GM21526 (cell line): ENCODE data around the gene GALNT2.

Source experiments
- ATAC-seq: cut with Tn5 transposase; IDR thresholded peaks from one replicate; pipeline ENCODE4 v1.9.1; 2021; ENCODE audit warnings: moderate library complexity; ENCODE audit not compliant: unreplicated experiment, low FRiP score

Gene GALNT2

DNA sequence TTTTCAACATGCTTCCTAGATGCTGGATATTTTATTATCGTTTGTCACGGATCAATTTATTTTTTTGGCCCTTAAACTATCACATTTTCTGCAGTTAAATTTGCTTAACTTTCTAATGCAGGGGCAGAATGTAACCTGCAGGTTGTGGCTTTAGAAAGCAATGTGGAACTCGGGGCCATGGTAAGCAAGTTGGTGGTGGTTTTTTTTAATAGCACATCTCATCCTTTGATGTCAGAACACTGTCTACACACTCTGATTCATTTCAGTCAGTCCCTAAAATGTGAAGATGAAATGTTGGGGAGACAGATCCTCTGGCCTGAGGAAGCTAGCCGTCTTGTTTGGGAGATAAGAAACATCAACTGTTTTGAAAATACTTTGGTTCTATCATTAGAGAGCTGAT is 89.5 kb downstream of the GALNT2 start:
- no peak for ATAC-seq

DNA sequence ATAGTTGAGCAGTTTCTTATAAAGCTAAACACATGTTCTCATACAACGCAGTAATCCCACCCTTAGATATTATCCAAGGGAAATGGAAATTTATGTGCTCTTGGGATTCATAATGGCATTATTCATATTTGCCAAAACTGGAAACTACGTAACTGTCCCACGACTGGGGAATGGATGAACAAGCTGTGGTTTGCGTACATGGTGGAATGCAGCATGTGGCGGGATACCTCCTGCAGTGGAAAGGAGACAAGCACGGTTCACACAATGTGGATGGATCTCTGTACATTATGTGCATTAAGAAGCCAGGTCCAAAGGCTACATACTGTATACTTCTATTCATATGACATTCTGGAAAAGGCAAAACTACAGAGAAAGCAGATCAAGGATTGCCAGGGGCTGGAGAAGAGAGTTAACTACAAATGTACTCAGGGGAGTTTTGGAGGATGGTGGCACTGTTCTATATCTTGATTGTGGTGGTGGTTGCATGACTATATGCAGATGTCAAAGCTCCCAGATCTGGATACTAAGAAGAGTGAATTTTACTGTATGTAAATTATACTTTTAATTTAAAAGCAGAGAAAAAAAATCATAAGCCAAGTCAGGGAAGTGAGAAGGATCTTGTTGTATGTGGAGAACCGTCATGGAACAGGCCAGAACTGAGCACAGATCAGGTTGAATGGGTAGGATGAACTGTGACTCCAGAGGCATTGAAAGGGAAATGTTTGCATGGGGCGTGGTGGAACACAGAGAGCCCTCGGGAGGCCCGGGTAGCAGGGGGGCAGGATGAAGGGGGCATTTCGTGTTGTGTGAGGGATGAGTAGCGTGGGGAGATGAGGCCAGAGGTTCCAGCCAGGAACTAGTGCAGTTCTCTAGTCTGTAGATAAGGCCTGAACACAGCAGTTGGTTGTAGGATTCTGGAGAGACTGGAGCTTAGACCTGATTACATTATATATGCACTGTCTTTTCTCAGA is 90.7 kb downstream of the GALNT2 start:
- no peak for ATAC-seq

DNA sequence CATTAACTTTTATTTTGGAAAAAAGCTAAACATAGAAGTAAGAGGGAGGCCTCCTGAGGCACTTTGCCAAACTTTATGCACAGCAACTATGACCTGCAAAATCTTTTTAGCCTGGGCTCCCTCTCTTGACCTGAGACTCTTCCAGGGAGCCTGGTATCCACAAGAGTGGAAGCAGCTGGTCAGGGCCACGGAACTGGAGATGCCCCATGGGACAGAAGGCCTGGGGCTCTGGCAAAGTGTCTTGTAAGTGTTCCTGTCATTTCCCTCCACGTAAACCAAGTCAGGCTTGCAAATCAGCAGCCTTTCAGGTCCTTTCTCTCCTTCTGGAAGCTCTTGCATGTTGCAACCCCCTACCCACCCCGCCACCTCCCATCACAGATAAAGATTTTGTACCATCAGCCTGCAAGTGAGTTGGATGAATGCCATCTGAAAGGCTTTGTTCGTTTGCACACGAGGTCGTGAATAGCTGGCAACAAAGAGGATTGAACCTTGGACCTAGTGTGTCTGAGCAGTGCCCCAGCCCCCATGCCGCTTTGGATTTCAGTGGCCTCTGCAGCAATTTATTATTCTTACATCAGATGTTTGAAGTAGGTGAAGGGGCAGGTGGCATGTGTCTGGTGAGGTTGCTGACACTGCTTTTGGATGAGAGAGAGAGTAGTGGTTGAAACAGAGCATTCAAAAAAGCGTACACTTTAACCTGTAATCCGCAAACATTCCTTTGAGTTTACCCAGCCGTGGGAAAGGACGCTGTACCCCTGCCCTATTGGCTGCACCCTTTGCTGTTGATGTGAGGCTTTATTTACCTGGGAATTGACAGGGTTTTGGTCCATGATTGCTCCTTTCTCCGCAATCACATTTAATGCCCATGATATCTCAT is 91.6 kb downstream of the GALNT2 start:
- no peak for ATAC-seq

DNA sequence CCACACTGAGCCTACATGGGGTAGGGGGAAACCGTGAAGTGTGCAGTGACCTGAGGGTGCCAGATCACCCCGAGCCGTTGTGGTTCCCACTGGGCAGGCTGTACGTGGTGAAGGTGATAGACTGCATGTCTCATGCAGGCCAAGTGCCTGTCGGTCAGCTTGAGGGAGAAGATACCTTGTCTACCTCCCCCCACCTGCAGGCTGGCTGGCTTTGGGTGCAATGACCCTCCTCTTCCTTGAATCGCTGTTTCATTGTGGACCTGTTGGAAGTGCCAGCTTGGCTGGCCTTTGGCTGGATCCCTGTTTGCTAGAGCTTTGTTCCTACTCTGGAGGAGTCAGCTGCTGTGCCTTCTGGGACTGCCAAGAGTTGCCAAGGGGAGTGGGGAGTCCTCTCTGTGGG is 92.5 kb downstream of the GALNT2 start:
- no peak for ATAC-seq

DNA sequence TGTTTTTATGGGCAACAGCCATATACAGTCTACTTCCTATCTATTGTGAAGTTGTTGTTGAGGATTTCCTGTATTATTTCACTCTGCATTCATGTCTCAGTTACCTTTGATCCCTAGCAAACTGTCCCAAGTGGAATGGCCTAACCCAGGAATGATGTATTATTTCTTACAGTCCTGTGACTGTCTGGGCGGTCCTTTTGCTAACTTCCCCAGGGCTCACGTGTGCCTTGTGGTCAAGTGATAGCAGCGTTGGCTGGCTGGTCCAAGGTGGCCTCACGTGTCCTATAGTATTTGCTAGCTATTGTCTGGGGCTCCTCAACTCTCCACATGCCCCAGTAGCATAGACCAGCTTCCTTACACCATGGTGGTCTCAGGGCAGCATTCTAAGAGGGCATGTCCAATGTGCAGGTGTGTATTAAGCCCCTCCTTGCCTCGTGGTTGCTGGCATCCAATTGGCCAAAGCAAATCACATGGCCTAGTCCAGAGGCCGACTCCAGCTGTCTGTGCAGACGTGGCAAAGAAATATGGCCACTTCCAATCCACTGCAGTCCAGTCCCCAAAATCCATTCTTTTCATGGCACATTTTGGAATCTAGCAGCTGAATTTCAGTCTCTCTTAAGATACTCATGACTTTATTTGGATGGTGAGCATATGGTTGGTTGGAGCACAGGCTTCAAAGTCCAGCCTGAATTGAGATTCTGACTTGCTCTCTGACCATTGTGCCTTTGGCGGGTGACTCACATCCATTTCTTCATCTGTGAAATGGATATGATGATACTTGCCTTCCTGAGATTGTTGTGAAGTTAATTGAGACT is 94.1 kb downstream of the GALNT2 start:
- ATAC-seq: no peak

DNA sequence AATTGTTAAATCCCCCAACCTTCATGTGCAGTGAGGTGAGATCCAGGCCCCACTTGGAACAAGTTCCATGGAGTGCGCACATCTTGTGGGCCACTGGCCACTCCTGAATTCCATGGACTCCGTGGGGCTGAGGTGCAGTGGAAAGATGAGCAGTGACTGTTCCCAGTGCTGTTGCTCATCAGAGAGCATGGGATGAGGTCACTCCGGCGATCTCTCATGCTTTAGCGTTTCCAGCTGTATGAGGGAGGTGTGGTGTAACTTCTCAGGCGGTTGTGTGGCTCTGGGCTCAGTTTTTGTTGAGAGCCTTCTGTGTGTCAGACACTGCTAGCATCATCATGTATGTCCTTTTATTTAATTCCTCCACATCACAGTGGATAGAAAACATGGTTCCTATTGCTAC is 96.2 kb downstream of the GALNT2 start:
- ATAC-seq: no peak

DNA sequence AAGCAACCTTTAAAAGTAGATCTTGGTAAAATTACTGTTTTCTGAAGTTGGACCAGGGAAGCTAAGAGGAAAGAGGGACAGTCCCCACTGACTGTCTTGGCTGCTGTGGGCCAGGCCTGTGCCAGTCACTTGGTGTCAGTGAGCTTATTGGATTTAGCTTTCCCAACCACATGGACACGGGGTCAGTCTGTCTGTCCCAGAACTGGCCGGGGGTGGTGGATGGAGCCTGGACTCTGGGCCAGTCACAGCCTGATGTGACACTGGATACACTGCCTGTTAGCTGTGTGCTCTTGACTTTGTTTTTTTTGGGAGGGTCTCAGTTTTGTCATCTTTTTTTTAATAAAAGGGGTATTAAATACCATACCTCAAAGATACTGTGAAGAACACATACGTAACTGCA is 96.7 kb downstream of the GALNT2 start:
- no peak for ATAC-seq

DNA sequence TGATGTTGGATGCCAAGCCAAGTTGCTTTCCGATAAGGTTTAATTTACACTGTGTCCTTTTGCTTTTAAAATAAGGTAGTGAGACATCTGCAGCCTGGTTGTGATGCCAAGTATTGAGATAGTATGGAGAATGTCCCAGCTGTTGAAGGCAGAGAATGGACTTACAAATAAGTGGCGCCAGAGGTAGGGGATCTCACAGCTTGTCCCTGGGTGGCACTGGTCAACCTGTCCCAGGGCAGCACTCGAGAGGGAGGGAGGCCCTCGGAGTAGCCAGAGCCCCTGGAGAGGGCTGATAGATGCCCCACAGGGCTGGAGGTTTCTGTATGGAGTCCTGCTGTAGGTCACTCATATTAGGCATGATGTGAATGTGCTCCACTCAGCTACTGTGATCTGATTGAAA is 98.5 kb downstream of the GALNT2 start:
- no peak for ATAC-seq

DNA sequence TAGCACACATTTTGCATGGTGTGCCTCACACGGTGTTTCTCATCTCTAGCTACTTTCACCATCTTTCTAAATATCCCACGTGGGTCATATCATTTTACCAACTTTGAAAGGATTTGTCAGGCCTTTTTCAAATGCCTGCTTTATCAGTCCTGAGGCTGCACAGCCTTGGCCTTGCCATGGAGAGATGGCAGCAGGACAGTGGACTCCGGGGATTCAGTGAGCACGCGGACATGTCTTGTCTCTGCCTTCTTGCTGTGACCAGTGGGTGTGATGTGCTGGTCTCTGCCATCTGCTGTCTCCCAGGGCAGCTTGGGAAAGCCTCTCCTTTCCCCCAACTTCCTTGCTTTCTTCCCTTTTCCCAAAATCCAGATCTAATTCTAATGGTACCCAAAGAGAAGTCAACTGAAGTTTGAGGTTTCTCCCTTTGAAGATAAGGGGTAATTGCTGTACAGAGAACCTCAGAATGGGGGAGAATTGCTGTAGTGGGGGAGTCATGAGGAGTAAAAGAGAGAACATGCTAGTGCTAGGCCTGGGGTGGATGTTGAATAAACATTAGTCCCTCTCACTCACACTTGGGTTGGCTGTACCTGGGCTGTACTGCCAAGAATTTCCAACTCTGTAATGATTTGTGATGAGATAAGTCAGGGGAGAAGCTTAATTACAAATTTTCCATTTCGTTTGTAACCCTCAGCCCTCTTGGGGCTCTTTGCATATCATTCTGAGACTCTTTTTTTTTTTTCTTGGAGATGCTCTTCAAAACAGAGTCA is 99.5 kb downstream of the GALNT2 start:
- no peak for ATAC-seq

DNA sequence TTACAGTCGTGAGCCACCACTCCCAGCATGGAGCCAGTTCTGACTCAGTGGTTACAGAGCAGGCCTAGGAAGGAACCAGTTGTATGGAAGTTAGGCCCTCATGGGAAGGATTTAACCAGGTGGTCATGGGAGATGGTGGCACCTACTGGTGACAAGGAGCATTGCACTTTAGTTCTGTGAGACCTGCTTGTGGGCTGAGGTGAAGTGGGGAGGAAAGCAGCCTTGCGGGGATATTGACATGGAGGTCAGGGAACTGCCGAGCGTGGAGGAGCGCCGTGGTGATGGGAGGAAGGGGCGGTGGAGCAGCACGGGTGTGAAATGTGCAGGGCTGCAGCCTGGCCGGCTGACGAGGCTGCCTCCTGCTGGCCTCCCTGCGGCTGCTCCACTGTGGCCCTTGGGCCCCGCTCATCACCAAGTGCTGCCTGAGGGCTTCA is 100.4 kb downstream of the GALNT2 start:
- ATAC-seq: no peak

DNA sequence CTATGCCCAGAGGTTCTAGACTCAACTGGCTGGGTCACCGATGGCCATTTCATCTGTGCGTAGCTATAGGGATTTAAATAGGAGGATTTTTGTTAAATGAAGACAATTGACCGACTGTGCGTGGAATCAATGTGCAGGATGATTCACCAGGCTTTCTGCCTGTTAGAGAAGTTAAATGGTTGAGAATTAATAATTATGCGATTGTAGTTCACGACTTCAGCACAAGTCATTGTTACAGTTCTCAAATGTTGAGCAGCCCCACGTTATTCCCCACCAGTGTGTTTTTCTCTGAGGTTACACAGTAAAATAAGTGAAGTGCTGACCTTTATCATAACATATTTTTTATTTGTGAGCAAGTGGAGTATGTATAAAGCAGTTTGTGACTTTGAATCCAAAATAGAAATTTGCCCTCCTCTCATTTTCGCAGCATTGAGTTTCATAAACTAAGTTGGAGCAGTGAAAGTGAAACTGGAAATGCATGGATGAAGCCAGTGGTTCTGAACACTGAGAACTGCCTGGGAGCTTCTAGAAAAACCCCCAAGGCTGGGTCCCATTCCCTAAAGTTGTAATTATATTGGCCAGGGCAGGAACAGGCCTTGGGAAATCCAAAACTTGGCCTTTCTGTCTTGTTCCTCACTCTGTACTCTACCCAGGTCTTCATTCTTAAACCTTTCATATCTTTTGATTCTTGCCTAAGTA is 102.6 kb downstream of the GALNT2 start:
- ATAC-seq: no peak

DNA sequence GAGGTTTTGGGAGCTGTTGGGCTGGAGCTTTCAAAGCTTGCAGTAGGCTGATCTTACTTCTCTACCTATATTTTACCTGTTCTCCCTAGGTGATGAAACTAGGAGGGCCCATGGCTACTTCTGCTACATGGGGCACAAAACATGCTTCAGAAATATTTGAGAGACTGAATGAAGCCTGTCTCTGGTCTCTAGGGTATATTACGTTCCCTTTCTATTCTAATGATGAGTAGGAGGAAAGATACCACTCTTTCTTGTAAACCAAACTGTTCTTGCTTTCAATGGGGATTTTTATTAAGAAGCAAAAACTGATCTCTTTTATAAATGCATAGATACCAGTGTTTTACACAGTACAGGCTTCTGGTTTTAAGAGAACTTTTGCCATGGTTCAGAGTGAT is 103.1 kb downstream of the GALNT2 start:
- no peak for ATAC-seq

DNA sequence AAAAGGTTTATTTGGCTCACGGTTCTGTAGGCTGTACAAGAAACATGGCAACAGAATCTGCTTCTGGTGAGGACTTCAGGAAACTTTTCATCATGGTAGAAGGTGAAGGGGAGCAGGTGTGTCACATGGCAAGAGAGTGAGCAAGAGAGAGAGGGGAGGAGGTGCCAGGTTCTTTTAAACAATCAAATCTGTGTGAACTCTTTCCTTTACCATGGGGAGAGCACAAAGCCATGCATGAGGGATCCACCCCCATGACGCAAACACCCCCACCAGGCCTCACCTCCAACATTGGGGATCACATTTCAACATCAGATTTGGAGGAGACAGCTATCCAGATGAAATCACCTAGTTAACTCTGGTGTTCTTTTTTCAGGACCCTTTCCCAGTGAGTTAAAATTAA is 103.6 kb downstream of the GALNT2 start:
- no peak for ATAC-seq

DNA sequence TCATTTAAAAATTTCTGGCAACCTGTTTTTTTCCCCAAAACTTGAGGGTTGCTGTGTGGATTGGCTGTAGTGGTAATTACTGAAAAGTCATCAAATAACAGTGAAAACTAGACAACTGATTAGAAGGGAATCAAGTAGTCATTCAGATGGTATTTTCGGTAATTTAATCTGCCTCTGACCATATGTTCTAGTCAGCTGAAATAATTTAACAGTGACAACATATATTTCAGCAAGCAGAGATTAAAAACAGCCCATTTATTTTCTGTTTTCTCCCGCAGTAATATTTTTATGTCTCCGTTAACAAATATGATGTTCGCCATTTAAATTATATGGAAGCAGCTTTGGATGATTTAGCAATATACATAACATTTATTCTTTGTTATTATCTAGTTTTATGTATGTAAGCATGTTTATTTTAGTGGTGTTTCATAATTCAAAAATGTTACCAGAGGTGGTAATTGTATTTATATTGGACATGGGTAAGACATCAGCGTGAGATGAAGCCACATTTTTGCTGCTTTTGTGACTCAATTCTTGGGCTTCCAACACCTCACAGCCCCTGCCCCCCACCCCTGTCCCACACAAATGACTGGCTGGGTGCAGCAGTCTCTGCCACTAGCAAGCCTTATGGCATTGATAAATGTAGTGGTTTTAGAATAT is 104.4 kb downstream of the GALNT2 start:
- no peak for ATAC-seq

DNA sequence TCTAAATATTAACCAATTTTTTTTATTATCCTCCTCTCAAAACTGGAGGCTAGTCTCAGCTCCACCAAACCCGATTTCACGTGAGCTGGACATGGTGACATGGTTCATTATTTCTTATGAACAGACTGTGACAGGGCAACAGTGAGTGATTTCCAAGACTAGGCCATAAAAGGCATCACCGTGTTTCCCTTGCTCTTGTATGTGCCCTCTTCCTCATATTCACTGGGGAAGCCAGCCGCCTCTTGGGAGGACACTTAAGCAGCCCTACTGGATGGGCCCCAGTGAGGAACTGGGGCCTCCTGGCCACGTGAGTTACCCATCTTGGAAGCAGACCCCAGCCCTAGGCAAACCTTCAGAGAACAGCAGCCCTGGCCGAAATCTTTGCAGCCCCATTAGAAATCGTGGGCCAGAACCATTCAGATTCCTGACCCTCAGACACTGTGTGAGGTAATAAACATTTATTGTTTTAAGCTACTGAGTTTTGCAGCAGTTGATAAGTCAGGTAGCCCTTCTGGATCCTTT is 105.0 kb downstream of the GALNT2 start:
- ATAC-seq: no peak

DNA sequence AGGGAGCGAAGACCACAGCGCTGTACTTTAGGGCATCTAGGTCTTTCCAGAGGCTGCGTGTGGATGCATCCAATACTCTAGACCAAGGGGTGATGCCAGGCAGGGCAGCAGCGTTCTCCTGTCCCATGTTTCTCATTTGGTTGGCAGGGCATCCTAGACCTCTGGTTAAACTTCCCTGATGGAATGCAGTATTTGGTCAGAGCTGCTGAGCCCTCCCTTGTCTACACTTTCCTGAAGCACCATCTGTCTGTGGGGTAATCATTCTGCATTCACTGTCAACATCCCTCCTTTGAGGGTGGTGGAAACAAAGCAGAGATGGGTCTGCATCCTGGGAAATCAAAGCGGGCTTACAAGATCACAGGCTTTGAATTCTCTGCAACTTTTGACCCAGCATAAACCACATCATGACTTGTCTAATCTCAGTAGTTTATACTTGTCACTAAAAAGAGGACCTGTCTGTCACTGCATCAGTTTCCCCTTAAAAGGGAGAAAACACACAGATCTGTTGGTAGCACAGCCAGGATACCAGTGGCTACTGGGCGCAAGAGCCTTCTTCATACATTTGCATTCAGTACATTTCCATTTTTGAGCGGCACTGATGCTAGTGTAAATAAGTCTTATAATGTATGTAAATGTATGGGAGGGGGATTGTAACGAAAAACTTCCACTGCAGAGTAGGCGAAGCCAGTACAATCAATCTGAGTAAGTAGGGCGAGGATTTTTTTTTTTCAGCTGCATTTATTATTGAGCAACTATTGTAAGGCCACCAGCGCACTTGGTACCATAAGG is 106.3 kb downstream of the GALNT2 start:
- ATAC-seq: no peak

DNA sequence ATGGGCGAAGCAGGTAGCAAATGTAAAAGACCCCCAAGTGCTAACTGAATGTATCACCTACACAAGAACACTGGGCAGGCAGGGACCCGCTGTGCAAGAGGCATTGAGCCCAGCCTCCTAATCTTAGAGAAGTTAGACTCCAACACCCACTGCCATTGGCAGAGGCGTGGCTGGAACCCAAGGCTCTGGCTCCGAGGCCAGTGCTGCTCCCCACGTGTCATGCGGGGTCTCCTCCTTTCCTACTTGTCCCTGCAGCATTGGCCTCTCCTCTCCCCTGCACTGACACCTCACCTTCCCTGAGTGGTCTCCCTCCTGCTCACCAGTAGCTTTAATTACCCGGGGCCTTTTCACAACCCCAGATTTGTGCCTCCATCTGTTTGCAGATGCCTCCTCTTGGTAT is 107.0 kb downstream of the GALNT2 start:
- ATAC-seq: no peak
